WTC11 (cell line): ENCODE measurements around the gene SLC38A1. TPM values are rescaled to one million over a fixed set of nuclear protein-coding genes. Genes with fewer than 3 reads are reported as not detected.

ENCODE experiments used
- ATAC-seq: fragments of 200-7000 bp; cut with Tn5 transposase; 2 replicates; pipeline ENCODE4 v1.10.0; 2021; ENCODE audit warnings: mild to moderate bottlenecking, moderate library complexity
- CTCF ChIA-PET: fragments of 300-600 bp; sonication (Branson Sonifier 250); formaldehyde crosslinking; loops from one replicate; lab custom pipeline; 2021; ENCODE audit warnings: antibody characterized with exemption; lab: Charles Lee
- POLR2A ChIA-PET: fragments of 350-600 bp; sonication (Branson Sonifier 250); formaldehyde crosslinking; loops from one replicate; lab custom pipeline; 2021; ENCODE audit warnings: antibody characterized with exemption; lab: Charles Lee
- DNase-seq: peaks from one replicate; pipeline ENCODE4 v3.0.0; 2021; ENCODE audit warnings: low spot score
- H3K27ac Mint-ChIP-seq: 2 replicates; pipeline ENCODE4 v1.8.0; 2021; ENCODE audit warnings: mixed read lengths
- H3K27me3 Mint-ChIP-seq: 2 replicates; pipeline ENCODE4 v1.8.0; 2021; ENCODE audit warnings: low read depth, mild to moderate bottlenecking, moderate library complexity, mixed read lengths
- H3K36me3 Mint-ChIP-seq: 2 replicates; pipeline ENCODE4 v1.8.0; 2021; ENCODE audit warnings: mixed read lengths
- H3K4me1 Mint-ChIP-seq: 2 replicates; pipeline ENCODE4 v1.8.0; 2022; ENCODE audit warnings: mixed read lengths
- H3K4me3 Mint-ChIP-seq: 2 replicates; pipeline ENCODE4 v1.8.0; 2021; ENCODE audit warnings: mild to moderate bottlenecking, moderate library complexity, mixed read lengths
- H3K9me3 Mint-ChIP-seq: 2 replicates; pipeline ENCODE4 v1.8.0; 2021; ENCODE audit warnings: mixed read lengths
- ATF1 ChIP-seq: sonication (generic); formaldehyde crosslinking; IDR thresholded peaks from 2 replicates; pipeline ENCODE4 v1.8.1; 2023; ENCODE audit warnings: mild to moderate bottlenecking, moderate library complexity, missing genetic modification reagents
- CBFB ChIP-seq: sonication (generic); formaldehyde crosslinking; IDR thresholded peaks from 2 replicates; pipeline ENCODE4 v1.8.1; 2022; ENCODE audit warnings: mild to moderate bottlenecking, low read depth, missing genetic modification reagents
- GABPB1 ChIP-seq: sonication (generic); formaldehyde crosslinking; IDR thresholded peaks from 2 replicates; pipeline ENCODE4 v1.8.1; 2023; ENCODE audit warnings: mild to moderate bottlenecking, missing genetic modification reagents
- IRF2 ChIP-seq: sonication (generic); formaldehyde crosslinking; IDR thresholded peaks from 2 replicates; pipeline ENCODE4 v1.8.0; 2022; ENCODE audit warnings: low read depth, missing genetic modification reagents, borderline replicate concordance
- KAT7 ChIP-seq: sonication (generic); formaldehyde crosslinking; IDR thresholded peaks from 2 replicates; pipeline ENCODE4 v1.8.1; 2023; ENCODE audit warnings: missing genetic modification reagents, mild to moderate bottlenecking, borderline replicate concordance
- MYBL2 ChIP-seq: sonication (generic); formaldehyde crosslinking; IDR thresholded peaks from 2 replicates; pipeline ENCODE4 v1.8.1; 2023; ENCODE audit warnings: mild to moderate bottlenecking, moderate library complexity, missing genetic modification reagents
- NR3C1 ChIP-seq: sonication (generic); formaldehyde crosslinking; conservative IDR thresholded peaks from 2 replicates; pipeline ENCODE4 v1.8.1; 2023; ENCODE audit warnings: low read depth, mild to moderate bottlenecking, missing genetic modification reagents
- SMAD4 ChIP-seq: sonication (generic); formaldehyde crosslinking; IDR thresholded peaks from 2 replicates; pipeline ENCODE4 v1.8.0; 2022; ENCODE audit warnings: mild to moderate bottlenecking, missing genetic modification reagents
- TCF7 ChIP-seq: sonication (generic); formaldehyde crosslinking; IDR thresholded peaks from 2 replicates; pipeline ENCODE4 v1.8.0; 2022; ENCODE audit warnings: mild to moderate bottlenecking, low read depth, missing genetic modification reagents, moderate library complexity
- ZBTB21 ChIP-seq: sonication (generic); formaldehyde crosslinking; IDR thresholded peaks from 2 replicates; pipeline ENCODE4 v1.8.1; 2023; ENCODE audit warnings: mild to moderate bottlenecking, missing genetic modification reagents, borderline replicate concordance
- ZNF317 ChIP-seq: sonication (generic); formaldehyde crosslinking; IDR thresholded peaks from 2 replicates; pipeline ENCODE4 v1.8.1; 2023; ENCODE audit warnings: low read depth, mild to moderate bottlenecking, moderate library complexity, missing genetic modification reagents, borderline replicate concordance
- ZNF416 ChIP-seq: fragments of 250-450 bp; sonication (Bioruptor Pico); IDR thresholded peaks from 2 replicates; pipeline ENCODE4 v1.9.0; 2021; ENCODE audit warnings: mild to moderate bottlenecking, inconsistent platforms
- total RNA-seq: library from RNA; stranded (reverse); gene quantifications from 3 replicates; pipeline ENCODE4 v1.2.3, GENCODE V29; 2021
- TF ChIP-seq, protein P1 (sequence below): fragments of 200-600 bp; IDR thresholded peaks from 2 replicates; pipeline ENCODE4 v1.8.0; 2022; ENCODE audit warnings: antibody characterized with exemption
- TF ChIP-seq, protein P2 (sequence below): sonication (generic); formaldehyde crosslinking; IDR thresholded peaks from 2 replicates; pipeline ENCODE4 v1.8.0; 2022; ENCODE audit warnings: mild to moderate bottlenecking, missing genetic modification reagents
- TF ChIP-seq, protein P3 (sequence below): sonication (generic); formaldehyde crosslinking; IDR thresholded peaks from 2 replicates; pipeline ENCODE4 v1.8.1; 2022; ENCODE audit warnings: mild to moderate bottlenecking, moderate library complexity, missing genetic modification reagents
- TF ChIP-seq, protein P4 (sequence below): sonication (generic); formaldehyde crosslinking; IDR thresholded peaks from 2 replicates; pipeline ENCODE4 v1.8.0; 2023; ENCODE audit warnings: missing genetic modification reagents, mild to moderate bottlenecking, borderline replicate concordance
- TF ChIP-seq, protein P5 (sequence below): fragments of 250-450 bp; sonication (Bioruptor Pico); IDR thresholded peaks from 2 replicates; pipeline ENCODE4 v1.9.0; 2021; ENCODE audit warnings: mild to moderate bottlenecking
- TF ChIP-seq, protein P6 (sequence below): sonication (generic); formaldehyde crosslinking; IDR thresholded peaks from 2 replicates; pipeline ENCODE4 v1.8.0; 2022; ENCODE audit warnings: mild to moderate bottlenecking, missing genetic modification reagents

SLC38A1 gene
- total RNA-seq, 1 experiment from 2014 or later, result 179 TPM

DNA sequence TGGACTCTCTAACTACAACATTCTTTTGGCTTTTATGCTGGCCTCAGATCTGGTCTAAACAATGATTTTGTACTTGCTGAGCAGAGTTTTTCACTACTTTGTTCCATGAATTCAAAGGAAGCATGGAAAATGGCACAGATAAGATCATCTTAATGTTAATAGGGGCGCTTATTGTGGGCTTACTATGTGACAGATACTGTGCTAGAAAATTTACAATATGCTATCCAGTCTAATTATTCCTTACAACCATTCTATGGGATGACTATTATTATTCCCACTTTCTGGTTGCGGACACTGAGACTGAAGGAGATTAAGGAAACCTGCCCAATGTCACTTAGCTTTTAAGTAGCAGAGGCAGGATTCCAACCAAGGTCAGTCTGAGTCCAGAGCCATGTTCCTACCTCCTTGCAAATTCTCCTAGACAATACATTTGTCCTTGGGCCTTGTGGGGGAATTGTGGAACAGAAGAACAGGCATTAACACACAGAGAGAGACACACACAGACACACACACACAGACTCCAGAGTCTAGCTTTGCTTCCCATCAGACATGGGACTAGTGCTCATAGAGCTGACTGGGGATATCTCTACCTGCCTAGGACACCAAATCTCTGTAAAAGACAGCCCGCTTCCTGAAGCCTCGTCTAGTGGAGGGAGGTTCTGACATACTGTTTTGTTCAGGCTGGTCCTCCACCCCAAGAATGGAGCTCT, 107.7 kb downstream of the SLC38A1 start:
- ChIA-PET POLR2A (interaction anchor here (0.5 kb wide), 1 partner anchor 74 kb away, joined by 4 read pairs; no protein-coding TSS in a partner anchor), CTCF (interaction anchor here (1.0 kb wide), 1 partner anchor 36 kb away, joined by 3 read pairs; no protein-coding TSS in a partner anchor)
- 0 out of 2 replicates have a peak, but pooled peaks cover 3% of the 10 kb centered on the region for H3K4me1 Mint-ChIP-seq
- ATAC-seq (no peak), DNase-seq (no peak)
- TF ChIP-seq IRF2, result no peak
- TF ChIP-seq TCF7 (CRISPR knock-in tag), result no peak
- TF ChIP-seq SMAD4 (CRISPR knock-in tag), result no peak
- TF ChIP-seq ZNF416, result no peak
- H3K4me3 Mint-ChIP-seq, result no peak overlapping the region
- peaks cover 11% of the 10 kb centered on the region for H3K9me3 Mint-ChIP-seq
- H3K36me3 Mint-ChIP-seq, result peaks cover 5% of the 10 kb centered on the region; the same call in 1 of the 2 replicates
- H3K27ac Mint-ChIP-seq, result no peak overlapping the region
- no peaks in the 10 kb centered on the region; the same call in 1 of the 2 replicates for H3K27me3 Mint-ChIP-seq

DNA sequence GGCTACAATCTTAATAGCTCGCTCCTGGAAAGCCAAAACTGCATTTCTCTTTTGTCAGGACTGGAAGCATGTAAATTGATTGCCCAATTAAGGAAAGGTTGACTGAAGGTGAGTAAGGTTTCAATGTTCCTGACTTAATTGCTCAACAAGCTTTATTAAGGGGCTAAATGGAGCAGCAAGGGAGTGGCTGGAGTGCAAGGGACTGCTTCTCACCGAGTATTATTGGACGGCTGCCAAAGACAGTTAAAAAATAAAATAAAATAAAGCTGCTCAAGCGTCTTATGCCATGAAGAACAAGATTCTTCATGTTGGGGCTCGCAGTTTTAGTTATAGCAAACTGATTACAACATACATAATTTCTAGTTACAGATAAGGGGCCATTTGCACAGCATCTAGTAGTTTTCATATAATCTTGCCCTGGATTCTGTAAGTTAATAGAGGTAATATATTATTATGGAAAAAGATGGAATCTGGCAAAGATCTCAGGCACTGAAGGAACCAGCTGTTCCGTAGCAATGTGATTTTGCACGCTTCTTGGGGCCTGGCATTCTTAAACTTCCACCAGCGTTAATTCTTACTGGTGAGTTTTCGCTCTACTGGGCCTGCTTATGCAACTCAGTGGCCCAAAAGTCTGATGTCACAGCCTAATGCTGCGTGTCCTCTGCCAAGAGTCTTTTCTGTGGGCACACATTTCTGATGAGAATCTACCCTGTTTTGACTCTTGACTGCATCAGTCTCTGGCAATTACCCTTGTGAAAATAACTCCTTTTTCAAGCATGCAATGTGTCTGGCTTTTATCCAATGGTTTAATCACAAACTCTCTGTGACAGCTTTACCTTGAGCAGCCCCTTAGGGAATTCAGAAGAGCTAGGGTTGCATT, 108.5 kb downstream of the SLC38A1 start:
- ChIA-PET CTCF (interaction anchor here (1.9 kb wide), 1 partner anchor 36 kb away, joined by 5 read pairs; no protein-coding TSS in a partner anchor), POLR2A (interaction anchor here (0.5 kb wide), 1 partner anchor 73 kb away, joined by 4 read pairs; no protein-coding TSS in a partner anchor)
- peaks cover 9% of the 10 kb centered on the region; the same call in 1 of the 2 replicates for H3K36me3 Mint-ChIP-seq
- peaks cover 14% of the 10 kb centered on the region for H3K9me3 Mint-ChIP-seq
- H3K4me1 Mint-ChIP-seq, result 0 out of 2 replicates have a peak, but pooled peaks cover 3% of the 10 kb centered on the region
- no peak overlapping the region for H3K27ac Mint-ChIP-seq
- ATAC-seq, result no peak
- DNase-seq, result no peak
- H3K4me3 Mint-ChIP-seq, result no peak overlapping the region
- H3K27me3 Mint-ChIP-seq, result no peaks in the 10 kb centered on the region; the same call in 1 of the 2 replicates
- no peak for TF ChIP-seq CBFB (CRISPR knock-in tag)
- TF ChIP-seq, protein P1, sequence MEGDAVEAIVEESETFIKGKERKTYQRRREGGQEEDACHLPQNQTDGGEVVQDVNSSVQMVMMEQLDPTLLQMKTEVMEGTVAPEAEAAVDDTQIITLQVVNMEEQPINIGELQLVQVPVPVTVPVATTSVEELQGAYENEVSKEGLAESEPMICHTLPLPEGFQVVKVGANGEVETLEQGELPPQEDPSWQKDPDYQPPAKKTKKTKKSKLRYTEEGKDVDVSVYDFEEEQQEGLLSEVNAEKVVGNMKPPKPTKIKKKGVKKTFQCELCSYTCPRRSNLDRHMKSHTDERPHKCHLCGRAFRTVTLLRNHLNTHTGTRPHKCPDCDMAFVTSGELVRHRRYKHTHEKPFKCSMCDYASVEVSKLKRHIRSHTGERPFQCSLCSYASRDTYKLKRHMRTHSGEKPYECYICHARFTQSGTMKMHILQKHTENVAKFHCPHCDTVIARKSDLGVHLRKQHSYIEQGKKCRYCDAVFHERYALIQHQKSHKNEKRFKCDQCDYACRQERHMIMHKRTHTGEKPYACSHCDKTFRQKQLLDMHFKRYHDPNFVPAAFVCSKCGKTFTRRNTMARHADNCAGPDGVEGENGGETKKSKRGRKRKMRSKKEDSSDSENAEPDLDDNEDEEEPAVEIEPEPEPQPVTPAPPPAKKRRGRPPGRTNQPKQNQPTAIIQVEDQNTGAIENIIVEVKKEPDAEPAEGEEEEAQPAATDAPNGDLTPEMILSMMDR, result no peak
- TF ChIP-seq KAT7 (CRISPR knock-in tag), result no peak
- TF ChIP-seq, protein P2, sequence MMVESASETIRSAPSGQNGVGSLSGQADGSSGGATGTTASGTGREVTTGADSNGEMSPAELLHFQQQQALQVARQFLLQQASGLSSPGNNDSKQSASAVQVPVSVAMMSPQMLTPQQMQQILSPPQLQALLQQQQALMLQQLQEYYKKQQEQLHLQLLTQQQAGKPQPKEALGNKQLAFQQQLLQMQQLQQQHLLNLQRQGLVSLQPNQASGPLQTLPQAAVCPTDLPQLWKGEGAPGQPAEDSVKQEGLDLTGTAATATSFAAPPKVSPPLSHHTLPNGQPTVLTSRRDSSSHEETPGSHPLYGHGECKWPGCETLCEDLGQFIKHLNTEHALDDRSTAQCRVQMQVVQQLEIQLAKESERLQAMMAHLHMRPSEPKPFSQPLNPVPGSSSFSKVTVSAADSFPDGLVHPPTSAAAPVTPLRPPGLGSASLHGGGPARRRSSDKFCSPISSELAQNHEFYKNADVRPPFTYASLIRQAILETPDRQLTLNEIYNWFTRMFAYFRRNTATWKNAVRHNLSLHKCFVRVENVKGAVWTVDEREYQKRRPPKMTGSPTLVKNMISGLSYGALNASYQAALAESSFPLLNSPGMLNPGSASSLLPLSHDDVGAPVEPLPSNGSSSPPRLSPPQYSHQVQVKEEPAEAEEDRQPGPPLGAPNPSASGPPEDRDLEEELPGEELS (CRISPR knock-in tag), result no peak
- TF ChIP-seq NR3C1 (CRISPR knock-in tag), result no peak
- TF ChIP-seq, protein P3, sequence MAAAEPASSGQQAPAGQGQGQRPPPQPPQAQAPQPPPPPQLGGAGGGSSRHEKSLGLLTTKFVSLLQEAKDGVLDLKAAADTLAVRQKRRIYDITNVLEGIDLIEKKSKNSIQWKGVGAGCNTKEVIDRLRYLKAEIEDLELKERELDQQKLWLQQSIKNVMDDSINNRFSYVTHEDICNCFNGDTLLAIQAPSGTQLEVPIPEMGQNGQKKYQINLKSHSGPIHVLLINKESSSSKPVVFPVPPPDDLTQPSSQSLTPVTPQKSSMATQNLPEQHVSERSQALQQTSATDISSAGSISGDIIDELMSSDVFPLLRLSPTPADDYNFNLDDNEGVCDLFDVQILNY (CRISPR knock-in tag), result no peak
- TF ChIP-seq, protein P4, sequence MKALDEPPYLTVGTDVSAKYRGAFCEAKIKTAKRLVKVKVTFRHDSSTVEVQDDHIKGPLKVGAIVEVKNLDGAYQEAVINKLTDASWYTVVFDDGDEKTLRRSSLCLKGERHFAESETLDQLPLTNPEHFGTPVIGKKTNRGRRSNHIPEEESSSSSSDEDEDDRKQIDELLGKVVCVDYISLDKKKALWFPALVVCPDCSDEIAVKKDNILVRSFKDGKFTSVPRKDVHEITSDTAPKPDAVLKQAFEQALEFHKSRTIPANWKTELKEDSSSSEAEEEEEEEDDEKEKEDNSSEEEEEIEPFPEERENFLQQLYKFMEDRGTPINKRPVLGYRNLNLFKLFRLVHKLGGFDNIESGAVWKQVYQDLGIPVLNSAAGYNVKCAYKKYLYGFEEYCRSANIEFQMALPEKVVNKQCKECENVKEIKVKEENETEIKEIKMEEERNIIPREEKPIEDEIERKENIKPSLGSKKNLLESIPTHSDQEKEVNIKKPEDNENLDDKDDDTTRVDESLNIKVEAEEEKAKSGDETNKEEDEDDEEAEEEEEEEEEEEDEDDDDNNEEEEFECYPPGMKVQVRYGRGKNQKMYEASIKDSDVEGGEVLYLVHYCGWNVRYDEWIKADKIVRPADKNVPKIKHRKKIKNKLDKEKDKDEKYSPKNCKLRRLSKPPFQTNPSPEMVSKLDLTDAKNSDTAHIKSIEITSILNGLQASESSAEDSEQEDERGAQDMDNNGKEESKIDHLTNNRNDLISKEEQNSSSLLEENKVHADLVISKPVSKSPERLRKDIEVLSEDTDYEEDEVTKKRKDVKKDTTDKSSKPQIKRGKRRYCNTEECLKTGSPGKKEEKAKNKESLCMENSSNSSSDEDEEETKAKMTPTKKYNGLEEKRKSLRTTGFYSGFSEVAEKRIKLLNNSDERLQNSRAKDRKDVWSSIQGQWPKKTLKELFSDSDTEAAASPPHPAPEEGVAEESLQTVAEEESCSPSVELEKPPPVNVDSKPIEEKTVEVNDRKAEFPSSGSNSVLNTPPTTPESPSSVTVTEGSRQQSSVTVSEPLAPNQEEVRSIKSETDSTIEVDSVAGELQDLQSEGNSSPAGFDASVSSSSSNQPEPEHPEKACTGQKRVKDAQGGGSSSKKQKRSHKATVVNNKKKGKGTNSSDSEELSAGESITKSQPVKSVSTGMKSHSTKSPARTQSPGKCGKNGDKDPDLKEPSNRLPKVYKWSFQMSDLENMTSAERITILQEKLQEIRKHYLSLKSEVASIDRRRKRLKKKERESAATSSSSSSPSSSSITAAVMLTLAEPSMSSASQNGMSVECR (CRISPR knock-in tag), result no peak
- no peak for TF ChIP-seq SMAD4 (CRISPR knock-in tag)
- TF ChIP-seq ZNF317 (CRISPR knock-in tag), result no peak
- no peak for TF ChIP-seq MYBL2
- no peak for TF ChIP-seq ATF1 (CRISPR knock-in tag)
- TF ChIP-seq, protein P5, sequence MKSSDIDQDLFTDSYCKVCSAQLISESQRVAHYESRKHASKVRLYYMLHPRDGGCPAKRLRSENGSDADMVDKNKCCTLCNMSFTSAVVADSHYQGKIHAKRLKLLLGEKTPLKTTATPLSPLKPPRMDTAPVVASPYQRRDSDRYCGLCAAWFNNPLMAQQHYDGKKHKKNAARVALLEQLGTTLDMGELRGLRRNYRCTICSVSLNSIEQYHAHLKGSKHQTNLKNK, result no peak
- TF ChIP-seq GABPB1 (CRISPR knock-in tag), result no peak
- TF ChIP-seq ZBTB21 (CRISPR knock-in tag), result no peak
- TF ChIP-seq, protein P6, sequence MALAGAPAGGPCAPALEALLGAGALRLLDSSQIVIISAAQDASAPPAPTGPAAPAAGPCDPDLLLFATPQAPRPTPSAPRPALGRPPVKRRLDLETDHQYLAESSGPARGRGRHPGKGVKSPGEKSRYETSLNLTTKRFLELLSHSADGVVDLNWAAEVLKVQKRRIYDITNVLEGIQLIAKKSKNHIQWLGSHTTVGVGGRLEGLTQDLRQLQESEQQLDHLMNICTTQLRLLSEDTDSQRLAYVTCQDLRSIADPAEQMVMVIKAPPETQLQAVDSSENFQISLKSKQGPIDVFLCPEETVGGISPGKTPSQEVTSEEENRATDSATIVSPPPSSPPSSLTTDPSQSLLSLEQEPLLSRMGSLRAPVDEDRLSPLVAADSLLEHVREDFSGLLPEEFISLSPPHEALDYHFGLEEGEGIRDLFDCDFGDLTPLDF, result no peak
